Upper lobe of left lung (tissue), 4 donors: ENCODE data around the gene MIA2.

Experiments used
- POLR2A ChIP-seq, 4 donors: fragments of 450-650 bp; IDR thresholded peaks; one replicate each; pipeline ENCODE4 v1.5.1; 2016 to 2017; ENCODE audit warnings: antibody characterized with exemption in 4 of 4, mild to moderate bottlenecking in 2 of 4
- POLR2AphosphoS5 ChIP-seq, 2 donors: sonication (generic); formaldehyde crosslinking; IDR thresholded peaks; one replicate each; pipeline ENCODE4 v1.5.1; 2017; ENCODE audit warnings: antibody characterized with exemption in 2 of 2
- TF ChIP-seq, protein P1 (sequence below), 6 experiments: fragments of 450-650 bp in 4 of 6; fragments of 200-600 bp in 2 of 6; sonication (generic) in 2 of 6; IDR thresholded peaks; one replicate each; pipeline ENCODE4 v1.5.1; 2016 to 2019; ENCODE audit warnings: antibody characterized with exemption in 6 of 6

DNA sequence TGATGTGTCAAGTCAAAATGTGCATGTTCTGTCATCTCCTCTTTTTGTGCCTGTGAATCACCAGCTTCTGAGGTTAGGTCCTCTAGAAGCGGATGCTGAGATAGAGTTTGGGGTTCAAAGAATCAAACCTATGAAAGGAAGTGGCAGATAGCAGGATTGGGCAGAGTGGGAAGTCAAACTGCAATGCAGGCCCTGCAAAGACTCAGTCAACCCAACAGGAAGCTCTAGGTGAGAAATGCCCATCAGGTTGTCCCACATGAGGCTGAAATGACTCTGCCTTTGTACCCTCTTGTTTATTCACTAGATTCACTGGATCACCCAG lies 4.5 kb upstream of the MIA2 start:
- TF ChIP-seq, protein P1, sequence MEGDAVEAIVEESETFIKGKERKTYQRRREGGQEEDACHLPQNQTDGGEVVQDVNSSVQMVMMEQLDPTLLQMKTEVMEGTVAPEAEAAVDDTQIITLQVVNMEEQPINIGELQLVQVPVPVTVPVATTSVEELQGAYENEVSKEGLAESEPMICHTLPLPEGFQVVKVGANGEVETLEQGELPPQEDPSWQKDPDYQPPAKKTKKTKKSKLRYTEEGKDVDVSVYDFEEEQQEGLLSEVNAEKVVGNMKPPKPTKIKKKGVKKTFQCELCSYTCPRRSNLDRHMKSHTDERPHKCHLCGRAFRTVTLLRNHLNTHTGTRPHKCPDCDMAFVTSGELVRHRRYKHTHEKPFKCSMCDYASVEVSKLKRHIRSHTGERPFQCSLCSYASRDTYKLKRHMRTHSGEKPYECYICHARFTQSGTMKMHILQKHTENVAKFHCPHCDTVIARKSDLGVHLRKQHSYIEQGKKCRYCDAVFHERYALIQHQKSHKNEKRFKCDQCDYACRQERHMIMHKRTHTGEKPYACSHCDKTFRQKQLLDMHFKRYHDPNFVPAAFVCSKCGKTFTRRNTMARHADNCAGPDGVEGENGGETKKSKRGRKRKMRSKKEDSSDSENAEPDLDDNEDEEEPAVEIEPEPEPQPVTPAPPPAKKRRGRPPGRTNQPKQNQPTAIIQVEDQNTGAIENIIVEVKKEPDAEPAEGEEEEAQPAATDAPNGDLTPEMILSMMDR (IDR thresholded peaks at IDR 0.05): no peak
- TF ChIP-seq POLR2A (IDR thresholded peaks at IDR 0.05) (no peak), POLR2AphosphoS5 (IDR thresholded peaks at IDR 0.05) (no peak)
